ENCODE measurements around the gene DMD.

The DMD gene

DNA sequence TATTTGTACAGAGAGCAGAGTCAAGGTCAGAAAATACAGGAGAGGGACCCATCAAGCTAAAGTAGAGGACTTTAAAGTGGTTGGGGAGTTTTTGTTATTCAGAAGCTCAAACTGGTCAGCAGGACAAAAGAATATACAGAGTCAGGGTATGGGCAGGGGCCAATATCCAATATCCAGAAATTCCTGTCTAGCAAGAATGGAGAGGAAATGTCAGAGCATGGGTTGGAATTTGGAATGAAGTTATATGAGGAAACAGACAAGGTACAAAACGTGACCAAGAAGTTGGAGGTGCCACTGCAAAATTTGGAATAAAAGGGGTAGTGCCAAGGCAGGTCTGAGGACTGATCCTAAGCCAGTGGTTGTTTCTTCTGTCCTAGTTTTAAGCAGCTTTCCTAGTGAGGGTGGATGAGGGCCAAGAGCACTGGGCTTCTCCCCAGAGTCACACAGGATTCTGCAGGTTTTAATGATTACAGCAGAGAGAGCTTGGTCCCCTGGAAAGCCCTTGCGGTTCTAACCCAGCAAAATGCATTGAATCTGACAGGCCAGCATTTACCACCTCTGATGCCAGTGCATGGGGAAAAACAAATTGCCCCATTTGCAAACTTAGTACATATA lies 1834.8 kb downstream of the DMD start:
- no peaks in the 10 kb centered on the region for H3K27me3 ChIP-seq (replicated peaks; ENCODE audit: control insufficient read depth, insufficient read depth, low read length, poor library complexity, severe bottlenecking)
- no peaks in the 10 kb centered on the region for H3K4me1 ChIP-seq (ENCODE audit: control insufficient read depth, insufficient read depth, low read length, poor library complexity, severe bottlenecking)
- no peaks in the 10 kb centered on the region for H3K36me3 ChIP-seq (ENCODE audit: control insufficient read depth, insufficient read depth, low read length)
- H3K9me3 ChIP-seq (ENCODE audit: control insufficient read depth, low read length) = no peaks in the 10 kb centered on the region
- H3K27ac ChIP-seq (ENCODE audit: insufficient read depth, low read length, poor library complexity, severe bottlenecking) = no peak overlapping the region
- H3K4me3 ChIP-seq (ENCODE audit: insufficient read depth, low read depth, low read length, poor library complexity, severe bottlenecking) = no peak overlapping the region
- no peak for DNase-seq

DNA sequence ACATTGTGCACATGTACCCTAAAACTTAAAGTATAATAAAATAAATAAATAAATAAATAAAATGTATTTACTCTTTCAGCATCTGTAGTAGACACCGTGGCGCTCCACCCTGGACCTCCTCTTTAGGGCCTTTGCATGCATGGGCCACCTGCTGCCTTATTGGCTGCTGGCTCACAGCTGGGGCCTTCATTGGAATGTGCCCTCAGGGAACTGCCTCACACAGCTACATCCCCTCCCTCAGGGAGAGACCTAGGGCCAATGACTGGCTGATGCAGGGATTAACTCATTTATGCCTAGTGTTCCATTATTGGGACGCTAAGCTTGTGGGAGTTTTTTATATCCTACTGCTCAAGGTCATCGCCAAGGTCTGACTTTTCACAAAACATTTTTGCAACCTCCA lies 1836.6 kb downstream of the DMD start:
- DNase-seq = no peak
- Histone ChIP-seq H3K27ac (ENCODE audit: insufficient read depth, low read length, poor library complexity, severe bottlenecking) (no peak overlapping the region), H3K36me3 (ENCODE audit: control insufficient read depth, insufficient read depth, low read length) (no peaks in the 10 kb centered on the region), H3K4me1 (ENCODE audit: control insufficient read depth, insufficient read depth, low read length, poor library complexity, severe bottlenecking) (no peaks in the 10 kb centered on the region), H3K4me3 (ENCODE audit: insufficient read depth, low read depth, low read length, poor library complexity, severe bottlenecking) (no peak overlapping the region), H3K27me3 (replicated peaks; ENCODE audit: control insufficient read depth, insufficient read depth, low read length, poor library complexity, severe bottlenecking) (no peaks in the 10 kb centered on the region), H3K9me3 (ENCODE audit: control insufficient read depth, low read length) (no peaks in the 10 kb centered on the region)

DNA sequence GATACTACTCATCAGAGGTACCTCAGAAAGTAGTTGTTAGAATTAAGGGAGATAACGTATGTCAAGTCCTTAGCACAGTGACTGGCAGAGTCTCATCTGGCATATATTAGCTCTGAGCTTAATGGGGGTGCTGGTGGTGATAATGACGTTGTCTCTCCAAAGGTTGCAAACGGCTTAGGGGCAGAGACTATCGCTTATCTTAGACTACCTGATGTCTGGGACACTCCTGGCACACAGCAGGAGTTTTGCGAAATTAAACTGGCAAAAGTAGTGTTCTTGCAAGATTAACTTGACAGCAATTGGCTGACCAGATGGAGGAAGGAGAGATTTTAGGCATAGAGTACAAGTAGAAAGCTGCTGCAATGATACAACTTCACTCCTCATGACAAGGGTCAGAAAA lies 1839.4 kb downstream of the DMD start:
- H3K36me3 ChIP-seq (ENCODE audit: control insufficient read depth, insufficient read depth, low read length) = no peaks in the 10 kb centered on the region
- H3K27ac ChIP-seq (ENCODE audit: insufficient read depth, low read length, poor library complexity, severe bottlenecking) = no peak overlapping the region
- no peak for DNase-seq
- no peaks in the 10 kb centered on the region for H3K9me3 ChIP-seq (ENCODE audit: control insufficient read depth, low read length)
- H3K4me1 ChIP-seq (ENCODE audit: control insufficient read depth, insufficient read depth, low read length, poor library complexity, severe bottlenecking) = no peaks in the 10 kb centered on the region
- no peak overlapping the region for H3K4me3 ChIP-seq (ENCODE audit: insufficient read depth, low read depth, low read length, poor library complexity, severe bottlenecking)
- no peaks in the 10 kb centered on the region for H3K27me3 ChIP-seq (replicated peaks; ENCODE audit: control insufficient read depth, insufficient read depth, low read length, poor library complexity, severe bottlenecking)

DNA sequence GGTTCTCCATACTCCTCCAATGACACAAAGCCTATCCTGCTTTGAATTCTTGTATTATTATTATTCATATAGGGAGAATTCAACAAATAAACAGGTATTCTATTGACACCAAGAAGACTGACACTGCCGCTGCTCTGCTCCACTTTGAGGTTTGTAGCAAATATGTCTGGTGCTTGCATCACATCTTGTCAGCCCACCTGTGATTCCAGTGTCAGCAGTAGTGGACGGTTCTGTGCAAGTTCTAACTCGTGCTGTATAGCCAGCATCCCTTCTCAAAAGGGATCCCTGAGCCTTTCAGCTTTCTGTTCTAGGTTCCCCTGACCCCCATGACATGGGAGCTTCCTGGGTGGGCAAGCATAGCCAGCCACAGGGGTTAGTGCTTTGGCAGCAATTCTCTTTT lies 1843.5 kb downstream of the DMD start:
- no peak overlapping the region for H3K27ac ChIP-seq (ENCODE audit: insufficient read depth, low read length, poor library complexity, severe bottlenecking)
- H3K4me1 ChIP-seq (ENCODE audit: control insufficient read depth, insufficient read depth, low read length, poor library complexity, severe bottlenecking) = no peaks in the 10 kb centered on the region
- H3K27me3 ChIP-seq (replicated peaks; ENCODE audit: control insufficient read depth, insufficient read depth, low read length, poor library complexity, severe bottlenecking) = no peaks in the 10 kb centered on the region
- H3K36me3 ChIP-seq (ENCODE audit: control insufficient read depth, insufficient read depth, low read length) = no peaks in the 10 kb centered on the region
- H3K4me3 ChIP-seq (ENCODE audit: insufficient read depth, low read depth, low read length, poor library complexity, severe bottlenecking) = no peak overlapping the region
- no peaks in the 10 kb centered on the region for H3K9me3 ChIP-seq (ENCODE audit: control insufficient read depth, low read length)
- DNase-seq = no peak

DNA sequence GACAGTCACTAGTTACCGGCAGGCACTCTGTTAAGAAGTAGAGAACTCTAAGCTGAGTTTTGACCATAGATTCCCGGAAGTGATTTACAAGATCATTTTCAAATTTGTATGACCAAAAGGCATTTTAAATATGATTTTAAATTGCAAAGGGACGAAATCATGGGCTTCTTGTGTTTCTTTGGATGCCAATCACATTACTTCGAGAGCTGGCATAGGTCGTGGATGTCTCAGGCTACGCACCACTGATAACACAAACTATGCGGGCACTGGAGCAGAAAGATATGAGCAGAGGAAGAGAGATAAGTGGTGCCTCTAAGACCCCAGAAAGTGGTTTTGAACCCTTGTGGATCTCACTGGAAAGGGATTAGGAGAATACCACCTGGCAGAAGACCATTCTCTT lies 1845.3 kb downstream of the DMD start:
- no peak overlapping the region for H3K4me3 ChIP-seq (ENCODE audit: insufficient read depth, low read depth, low read length, poor library complexity, severe bottlenecking)
- no peak overlapping the region for H3K27ac ChIP-seq (ENCODE audit: insufficient read depth, low read length, poor library complexity, severe bottlenecking)
- no peak for DNase-seq
- no peaks in the 10 kb centered on the region for H3K4me1 ChIP-seq (ENCODE audit: control insufficient read depth, insufficient read depth, low read length, poor library complexity, severe bottlenecking)
- no peaks in the 10 kb centered on the region for H3K27me3 ChIP-seq (replicated peaks; ENCODE audit: control insufficient read depth, insufficient read depth, low read length, poor library complexity, severe bottlenecking)
- H3K9me3 ChIP-seq (ENCODE audit: control insufficient read depth, low read length) = no peaks in the 10 kb centered on the region
- no peaks in the 10 kb centered on the region for H3K36me3 ChIP-seq (ENCODE audit: control insufficient read depth, insufficient read depth, low read length)

DNA sequence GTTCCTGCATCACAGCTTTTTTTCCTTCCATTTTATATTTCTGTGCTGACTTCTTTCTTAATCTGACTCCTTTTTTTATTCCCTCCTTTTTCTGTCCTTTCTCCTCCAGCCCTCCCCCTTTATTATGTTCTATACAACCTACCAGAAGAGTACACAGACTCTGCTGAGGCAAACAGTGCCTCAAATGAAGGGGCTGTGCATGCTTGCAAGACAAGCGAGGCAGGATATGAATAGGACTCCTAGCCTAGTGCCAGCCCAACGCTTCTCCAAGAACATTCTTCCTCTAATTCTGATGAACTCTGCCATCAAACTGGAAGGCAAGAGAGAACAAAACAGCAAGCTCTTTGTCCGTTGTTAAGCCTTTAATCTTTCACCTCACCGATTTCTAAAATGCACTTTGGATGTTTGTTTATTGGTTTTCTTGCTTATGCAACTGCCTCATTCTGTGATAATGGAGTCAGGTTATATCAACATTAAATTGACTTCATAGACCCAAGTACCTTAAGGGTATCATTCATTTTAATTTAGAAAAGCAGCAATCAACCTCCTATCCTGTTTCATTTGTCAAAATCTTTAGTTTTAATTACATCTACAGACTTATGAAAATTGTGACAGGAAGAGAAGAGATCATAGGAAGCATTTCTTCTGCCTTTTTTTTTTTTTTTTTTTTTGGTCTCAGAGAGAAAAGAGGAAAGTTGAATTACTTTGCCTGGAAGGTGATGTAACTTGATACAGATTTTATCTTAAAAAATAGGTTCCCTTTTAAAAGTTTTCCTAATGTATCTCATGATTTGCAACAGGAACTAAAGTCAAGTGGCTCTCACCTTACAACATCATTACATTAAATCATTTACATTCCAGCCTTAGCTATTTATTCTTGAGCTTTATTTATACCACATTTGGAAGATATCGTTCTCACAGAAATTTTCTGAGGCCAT lies 1854.8 kb downstream of the DMD start:
- no peaks in the 10 kb centered on the region for H3K27me3 ChIP-seq (replicated peaks; ENCODE audit: control insufficient read depth, insufficient read depth, low read length, poor library complexity, severe bottlenecking)
- H3K36me3 ChIP-seq (ENCODE audit: control insufficient read depth, insufficient read depth, low read length) = no peaks in the 10 kb centered on the region
- no peak for DNase-seq
- no peak overlapping the region for H3K4me3 ChIP-seq (ENCODE audit: insufficient read depth, low read depth, low read length, poor library complexity, severe bottlenecking)
- no peaks in the 10 kb centered on the region for H3K4me1 ChIP-seq (ENCODE audit: control insufficient read depth, insufficient read depth, low read length, poor library complexity, severe bottlenecking)
- H3K27ac ChIP-seq (ENCODE audit: insufficient read depth, low read length, poor library complexity, severe bottlenecking) = no peak overlapping the region
- no peaks in the 10 kb centered on the region for H3K9me3 ChIP-seq (ENCODE audit: control insufficient read depth, low read length)

DNA sequence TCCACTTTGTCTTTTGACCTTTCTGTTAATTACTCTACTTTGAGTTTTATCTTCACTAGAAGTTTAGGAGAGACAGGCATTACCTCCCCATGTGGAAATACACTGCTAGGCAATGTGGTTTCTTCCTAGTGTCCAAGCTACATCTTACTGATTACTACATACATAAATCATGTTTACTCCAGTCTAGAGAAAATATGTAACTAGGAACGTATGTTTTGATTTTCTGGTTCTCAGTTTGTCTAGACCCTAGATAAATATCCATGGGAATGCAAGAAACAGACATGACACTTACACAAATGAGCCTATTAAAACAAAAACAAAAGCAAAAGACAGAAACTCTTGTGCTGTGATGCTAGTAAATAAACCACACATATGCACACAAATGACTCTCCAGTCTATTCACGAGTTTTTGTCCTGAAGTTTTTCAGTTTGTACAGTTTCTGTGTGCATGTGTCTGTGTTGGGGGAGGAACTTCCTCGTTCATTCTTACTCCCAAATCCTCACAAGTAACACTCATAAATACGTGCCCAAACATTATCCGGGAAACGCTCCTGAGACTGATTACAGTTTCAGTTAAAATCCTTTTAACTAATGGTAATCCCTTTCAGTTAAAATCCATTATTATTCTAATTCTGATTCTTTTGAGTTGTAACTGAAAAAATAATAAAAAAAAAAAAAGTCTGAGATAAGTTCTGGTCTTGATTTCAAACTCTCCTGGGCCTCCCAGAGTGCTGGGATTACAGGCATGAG lies 1856.0 kb downstream of the DMD start:
- no peak overlapping the region for H3K27ac ChIP-seq (ENCODE audit: insufficient read depth, low read length, poor library complexity, severe bottlenecking)
- H3K4me3 ChIP-seq (ENCODE audit: insufficient read depth, low read depth, low read length, poor library complexity, severe bottlenecking) = no peak overlapping the region
- DNase-seq = no peak
- no peaks in the 10 kb centered on the region for H3K4me1 ChIP-seq (ENCODE audit: control insufficient read depth, insufficient read depth, low read length, poor library complexity, severe bottlenecking)
- H3K27me3 ChIP-seq (replicated peaks; ENCODE audit: control insufficient read depth, insufficient read depth, low read length, poor library complexity, severe bottlenecking) = no peaks in the 10 kb centered on the region
- H3K9me3 ChIP-seq (ENCODE audit: control insufficient read depth, low read length) = no peaks in the 10 kb centered on the region
- no peaks in the 10 kb centered on the region for H3K36me3 ChIP-seq (ENCODE audit: control insufficient read depth, insufficient read depth, low read length)

DNA sequence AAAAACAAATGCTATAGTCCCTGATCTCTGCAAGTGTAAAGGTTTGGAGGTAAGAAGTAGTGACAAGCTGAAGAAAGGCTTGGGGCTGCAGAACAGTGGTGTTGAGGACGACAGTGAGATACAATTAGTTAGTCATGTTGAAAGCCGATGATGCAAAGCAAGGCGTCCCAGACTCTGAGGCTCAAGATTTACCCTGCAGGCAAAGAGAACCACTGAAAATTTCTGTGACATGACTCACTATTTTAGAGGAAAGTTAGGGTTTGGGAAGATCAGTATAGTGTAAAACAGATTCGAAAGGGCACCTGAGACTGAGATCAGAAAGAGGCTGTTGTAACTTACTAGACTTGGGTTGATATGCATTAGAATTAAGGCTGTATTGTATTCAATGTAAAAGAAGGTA lies 1858.3 kb downstream of the DMD start:
- Histone ChIP-seq H3K4me3 (ENCODE audit: insufficient read depth, low read depth, low read length, poor library complexity, severe bottlenecking) (no peak overlapping the region), H3K4me1 (ENCODE audit: control insufficient read depth, insufficient read depth, low read length, poor library complexity, severe bottlenecking) (no peaks in the 10 kb centered on the region), H3K36me3 (ENCODE audit: control insufficient read depth, insufficient read depth, low read length) (no peaks in the 10 kb centered on the region), H3K27ac (ENCODE audit: insufficient read depth, low read length, poor library complexity, severe bottlenecking) (no peak overlapping the region), H3K27me3 (replicated peaks; ENCODE audit: control insufficient read depth, insufficient read depth, low read length, poor library complexity, severe bottlenecking) (no peaks in the 10 kb centered on the region), H3K9me3 (ENCODE audit: control insufficient read depth, low read length) (no peaks in the 10 kb centered on the region)
- DNase-seq = no peak

DNA sequence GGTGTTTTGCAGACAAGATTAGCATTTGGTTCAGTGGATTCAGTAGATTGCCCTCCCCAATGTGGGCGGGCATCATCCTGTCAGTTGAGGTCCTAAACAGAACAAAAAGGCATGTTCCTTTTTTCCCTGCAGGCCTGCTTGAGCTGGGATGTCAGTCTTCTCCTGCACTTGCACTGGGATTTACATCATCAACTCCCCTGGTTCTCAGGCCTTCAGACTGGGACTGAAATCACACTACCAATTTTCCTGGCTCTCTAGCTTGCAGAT lies 1860.6 kb downstream of the DMD start:
- no peak for DNase-seq
- Histone ChIP-seq H3K27me3 (replicated peaks; ENCODE audit: control insufficient read depth, insufficient read depth, low read length, poor library complexity, severe bottlenecking) (no peaks in the 10 kb centered on the region), H3K4me1 (ENCODE audit: control insufficient read depth, insufficient read depth, low read length, poor library complexity, severe bottlenecking) (no peaks in the 10 kb centered on the region), H3K36me3 (ENCODE audit: control insufficient read depth, insufficient read depth, low read length) (no peaks in the 10 kb centered on the region), H3K9me3 (ENCODE audit: control insufficient read depth, low read length) (no peaks in the 10 kb centered on the region), H3K4me3 (ENCODE audit: insufficient read depth, low read depth, low read length, poor library complexity, severe bottlenecking) (no peak overlapping the region), H3K27ac (ENCODE audit: insufficient read depth, low read length, poor library complexity, severe bottlenecking) (no peak overlapping the region)

DNA sequence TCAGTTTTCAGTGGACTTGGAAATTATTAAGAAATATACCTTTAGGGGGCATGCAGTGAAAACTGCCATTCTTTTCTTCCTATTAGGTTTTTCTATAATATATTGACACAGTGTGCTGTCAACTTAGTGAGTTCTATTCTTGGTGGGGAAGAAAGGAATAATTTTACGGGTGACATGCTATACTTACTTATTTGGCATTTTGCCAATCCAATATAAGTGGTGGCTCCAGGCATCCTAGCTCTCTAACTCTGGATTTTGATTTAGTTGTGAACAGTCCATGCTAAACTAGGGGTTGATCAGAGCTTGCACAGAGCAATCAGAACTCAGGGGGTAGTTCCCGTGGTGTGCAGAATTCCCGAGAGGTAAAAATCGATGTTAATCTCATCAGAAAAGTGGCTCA lies 1861.8 kb downstream of the DMD start:
- Histone ChIP-seq H3K27ac (ENCODE audit: insufficient read depth, low read length, poor library complexity, severe bottlenecking) (no peak overlapping the region), H3K36me3 (ENCODE audit: control insufficient read depth, insufficient read depth, low read length) (no peaks in the 10 kb centered on the region), H3K4me1 (ENCODE audit: control insufficient read depth, insufficient read depth, low read length, poor library complexity, severe bottlenecking) (no peaks in the 10 kb centered on the region), H3K27me3 (replicated peaks; ENCODE audit: control insufficient read depth, insufficient read depth, low read length, poor library complexity, severe bottlenecking) (no peaks in the 10 kb centered on the region), H3K4me3 (ENCODE audit: insufficient read depth, low read depth, low read length, poor library complexity, severe bottlenecking) (no peak overlapping the region), H3K9me3 (ENCODE audit: control insufficient read depth, low read length) (no peaks in the 10 kb centered on the region)
- DNase-seq = no peak
